Aorta (tissue), 5 donors: ENCODE data around the gene SPEF1. TPM values are rescaled to one million over a fixed set of nuclear protein-coding genes. Genes with fewer than 3 reads are reported as not detected.

Experiments used
- ATAC-seq: fragments of 200-7000 bp; cut with Tn5 transposase; one replicate; pipeline ENCODE4 v1.9.1; 2022; ENCODE audit warnings: moderate library complexity; ENCODE audit not compliant: low FRiP score
- DNase-seq, 2 donors: peaks; one replicate each; pipeline ENCODE4 v3.0.0-alpha.2; 2020
- H3K27ac ChIP-seq, 2 donors: one replicate each; pipeline ENCODE4 v1.5.1; 2013; ENCODE audit warnings: low read length in 2 of 2, mild to moderate bottlenecking in 2 of 2, moderate library complexity in 2 of 2, control low read depth in 1 of 2, inconsistent platforms in 1 of 2, low read depth in 1 of 2
- H3K27me3 ChIP-seq, 2 donors: one replicate each; pipeline ENCODE4 v1.6.1; 2013; ENCODE audit warnings: control low read depth in 1 of 2, low read length in 1 of 2, mild to moderate bottlenecking in 1 of 2, moderate library complexity in 1 of 2; ENCODE audit not compliant: insufficient read depth in 2 of 2, control insufficient read depth in 1 of 2
- H3K36me3 ChIP-seq, 2 donors: one replicate each; pipeline ENCODE4 v1.6.1; 2013; ENCODE audit warnings: control low read depth in 1 of 2, low read length in 1 of 2, mild to moderate bottlenecking in 1 of 2; ENCODE audit not compliant: insufficient read depth in 2 of 2, control insufficient read depth in 1 of 2
- H3K4me1 ChIP-seq, 2 donors: one replicate each; pipeline ENCODE4 v1.6.1; 2013; ENCODE audit warnings: low read length in 2 of 2, control low read depth in 1 of 2, mild to moderate bottlenecking in 1 of 2, moderate library complexity in 1 of 2; ENCODE audit not compliant: insufficient read depth in 2 of 2, control insufficient read depth in 1 of 2
- H3K4me3 ChIP-seq, 2 donors: one replicate each; pipeline ENCODE4 v1.5.1; 2013; ENCODE audit warnings: low read length in 2 of 2, control low read depth in 1 of 2, mild to moderate bottlenecking in 1 of 2
- H3K9me3 ChIP-seq: one replicate; pipeline ENCODE4 v1.6.1; 2013; ENCODE audit warnings: mild to moderate bottlenecking, low read length; ENCODE audit not compliant: control insufficient read depth
- WGBS, 2 donors: extraction: QIAGEN DNeasy Blood & Tissue Kit; methylation state at CpG; one replicate each; pipeline ENCODE4 v1.1.7; 2013; 5-methylcytosine and 5-hydroxymethylcytosine counted together
- intact Hi-C, 2 donors: fragments of 100-400 bp; cut with DNase I; formaldehyde crosslinking; loops; one replicate each; pipeline versions ENCODE4 v1.14.2 to v1.15.0; 2022
- polyA plus RNA-seq, 2 donors: library from polyadenylated mRNA; stranded (reverse); fragments of 200-250 nt; gene quantifications; one replicate each; pipeline ENCODE4 v1.2.3, GENCODE V29; 2013
- total RNA-seq, 2 donors: library from RNA; stranded (reverse); fragmentation: NEBNext Ultra II Directional; extraction: Animal tissue kit (Norgen Biotek cat#: 25700); gene quantifications; one replicate each; pipeline ENCODE4 v1.2.1, GENCODE V29; 2021
- donor health status: healthy with polysubstance abuse.
- donor health status: Bipolar disorder and iron deficiency.
- donor health status: DM: no; HTN: no; CAD: no.
- donor health status: DM: no; HTN: no; CAD: no.
- donor health status: DM: yes; HTN: yes; CAD: no.

SPEF1 gene
- total and polyA plus RNA-seq, 4 donors: 0.90 TPM; not detected in 3

GRCh38 chr20:3759884-3760283 is 21.4 kb downstream of the SPEF1 start:
- 93 to 96% methylated on average over 11 of the region's 11 CpGs for WGBS, 2 donors
- H3K4me3 ChIP-seq: no peak overlapping the region
- intact Hi-C loops: no loop called here
- H3K4me1 ChIP-seq: no peaks in the 10 kb centered on the region
- no peaks in the 10 kb centered on the region for H3K36me3 ChIP-seq
- no peak overlapping the region for H3K27ac ChIP-seq
- H3K27me3 ChIP-seq: no peaks in the 10 kb centered on the region
- no peak for DNase-seq
- no peaks in the 10 kb centered on the region for H3K9me3 ChIP-seq
- ATAC-seq: no peak

- Histone ChIP-seq H3K4me1 (no peaks in the 10 kb centered on the region), H3K27ac (no peak overlapping the region), H3K36me3 (no peaks in the 10 kb centered on the region), H3K9me3 (no peaks in the 10 kb centered on the region), H3K4me3 (no peak overlapping the region), H3K27me3 (no peaks in the 10 kb centered on the region)
- ATAC-seq: no peak
- 80 to 87% methylated on average over 11 of the region's 11 CpGs for WGBS, 2 donors
- DNase-seq: no peak
- intact Hi-C loops: no loop called here
These were observed 21.9 kb downstream of the SPEF1 start for GRCh38 chr20:3759316-3759823.

GRCh38 chr20:3758566-3758965 is 22.7 kb downstream of the SPEF1 start:
- Histone ChIP-seq H3K4me3 (no peak overlapping the region), H3K4me1 (no peaks in the 10 kb centered on the region), H3K27me3 (no peaks in the 10 kb centered on the region), H3K9me3 (no peaks in the 10 kb centered on the region), H3K36me3 (no peaks in the 10 kb centered on the region), H3K27ac (no peak overlapping the region)
- no peak for DNase-seq
- ATAC-seq: no peak
- intact Hi-C loops: no loop called here
- 90 to 91% methylated on average over 11 of the region's 11 CpGs for whole genome bisulfite sequencing, 2 donors

GRCh38 chr20:3757268-3757667 is 24.0 kb downstream of the SPEF1 start:
- no peak for DNase-seq
- Histone ChIP-seq H3K36me3 (no peaks in the 10 kb centered on the region), H3K27ac (no peak overlapping the region), H3K27me3 (no peaks in the 10 kb centered on the region), H3K9me3 (no peaks in the 10 kb centered on the region), H3K4me1 (no peaks in the 10 kb centered on the region), H3K4me3 (no peak overlapping the region)
- ATAC-seq: no peak
- intact Hi-C loops: no loop called here
- WGBS, 2 donors: 67 to 69% methylated on average over 2 of the region's 2 CpGs

- 79 to 81% methylated on average over 5 of the region's 5 CpGs for WGBS, 2 donors
- Histone ChIP-seq H3K9me3 (no peaks in the 10 kb centered on the region), H3K4me1 (no peaks in the 10 kb centered on the region), H3K27me3 (no peaks in the 10 kb centered on the region), H3K4me3 (no peak overlapping the region), H3K27ac (no peak overlapping the region), H3K36me3 (no peaks in the 10 kb centered on the region)
- ATAC-seq (no peak), DNase-seq (no peak)
- intact Hi-C loops: no loop called here
These were observed 25.3 kb downstream of the SPEF1 start for GRCh38 chr20:3755814-3756480.

GRCh38 chr20:3755269-3755668 is 26.0 kb downstream of the SPEF1 start:
- Histone ChIP-seq H3K9me3 (no peaks in the 10 kb centered on the region), H3K4me3 (no peak overlapping the region), H3K36me3 (no peaks in the 10 kb centered on the region), H3K27ac (no peak overlapping the region), H3K27me3 (no peaks in the 10 kb centered on the region), H3K4me1 (no peaks in the 10 kb centered on the region)
- ATAC-seq: no peak
- 89 to 95% methylated on average over 7 of the region's 7 CpGs for WGBS, 2 donors
- intact Hi-C loops: no loop called here
- no peak for DNase-seq

- Histone ChIP-seq H3K9me3 (no peaks in the 10 kb centered on the region), H3K4me1 (no peaks in the 10 kb centered on the region), H3K36me3 (no peaks in the 10 kb centered on the region), H3K27me3 (no peaks in the 10 kb centered on the region), H3K27ac (no peak overlapping the region), H3K4me3 (no peak overlapping the region)
- intact Hi-C loops: loop anchor here in 1 of 2 donors (5.0 kb wide), 1 partner anchor 77 kb away; no protein-coding TSS in a partner anchor
- ATAC-seq (no peak), DNase-seq (no peak)
- WGBS, 2 donors: 95% methylated on average over 16 of the region's 16 CpGs
These were observed 27.0 kb downstream of the SPEF1 start for GRCh38 chr20:3754276-3754630.

- Histone ChIP-seq H3K27ac (no peak overlapping the region), H3K4me1 (no peaks in the 10 kb centered on the region), H3K36me3 (no peaks in the 10 kb centered on the region), H3K27me3 (no peaks in the 10 kb centered on the region), H3K9me3 (no peaks in the 10 kb centered on the region), H3K4me3 (no peak overlapping the region)
- ATAC-seq (peak; percentile 1), DNase-seq (no peak)
- WGBS, 2 donors: 89 to 93% methylated on average over 26 of the region's 26 CpGs
- intact Hi-C loops: loop anchor here in 1 of 2 donors (5.0 kb wide), 1 partner anchor 76 kb away; no protein-coding TSS in a partner anchor
These were observed 27.6 kb downstream of the SPEF1 start for GRCh38 chr20:3753501-3754275.

- Histone ChIP-seq H3K4me1 (no peaks in the 10 kb centered on the region), H3K36me3 (no peaks in the 10 kb centered on the region), H3K9me3 (no peaks in the 10 kb centered on the region), H3K27ac (no peak overlapping the region), H3K27me3 (no peaks in the 10 kb centered on the region), H3K4me3 (no peak overlapping the region)
- WGBS, 2 donors: 44 to 50% methylated on average over 4 of the region's 4 CpGs
- ATAC-seq: peak; percentile 70
- intact Hi-C loops: loop anchor here in 1 of 2 donors (5.0 kb wide), 1 partner anchor 76 kb away; no protein-coding TSS in a partner anchor
- peak in 1 of 2 donors; percentile 75 for DNase-seq
These were observed 28.1 kb downstream of the SPEF1 start for GRCh38 chr20:3753098-3753497.
